HL-60 (cell line): ENCODE results near the gene ELAVL1.
"Not testable (repeated sequence)": the region's sequence is repeated elsewhere in the genome, so short reads cannot be mapped to it uniquely, and the experiment has no call there.

Experiments
- DNase-seq, 2 experiments: peaks; one replicate each; pipeline ENCODE4 v3.0.0-alpha.2; 2010 to 2020; ENCODE audit warnings: low read depth in 1 of 2, low spot score in 1 of 2
- H3K27ac ChIP-seq: fragments of 250-450 bp; sonication (Bioruptor Pico); replicated peaks from 2 replicates; pipeline ENCODE4 v1.5.1; 2020; ENCODE audit warnings: mild to moderate bottlenecking, moderate library complexity
- H3K27me3 ChIP-seq: fragments of 250-450 bp; sonication (Bioruptor Pico); 2 replicates; pipeline ENCODE4 v1.5.1; 2021; ENCODE audit warnings: mild to moderate bottlenecking, moderate library complexity; ENCODE audit not compliant: insufficient read depth, poor library complexity, severe bottlenecking
- H3K4me3 ChIP-seq: replicated peaks from 2 replicates; pipeline ENCODE4 v1.5.1; 2011; ENCODE audit warnings: mild to moderate bottlenecking, control low read depth, low read length; ENCODE audit not compliant: insufficient read depth
- CTCF ChIP-seq: IDR thresholded peaks from one replicate; pipeline ENCODE4 v1.5.1; 2011; ENCODE audit warnings: low read length, control low read depth, inconsistent platforms; ENCODE audit not compliant: insufficient read depth
- GABPA ChIP-seq: IDR thresholded peaks from 2 replicates; pipeline ENCODE4 v1.6.1; 2012; ENCODE audit warnings: low read depth
- POLR2AphosphoS5 ChIP-seq: IDR thresholded peaks from 2 replicates; pipeline ENCODE4 v1.6.1; 2012; ENCODE audit warnings: low read depth
- REST ChIP-seq: IDR thresholded peaks from 2 replicates; pipeline ENCODE4 v1.6.1; 2012; ENCODE audit warnings: low read depth; ENCODE audit not compliant: insufficient replicate concordance
- SPI1 ChIP-seq: IDR thresholded peaks from 2 replicates; pipeline ENCODE4 v1.6.1; 2012; ENCODE audit warnings: low read depth, mild to moderate bottlenecking, borderline replicate concordance

ELAVL1 gene

DNA sequence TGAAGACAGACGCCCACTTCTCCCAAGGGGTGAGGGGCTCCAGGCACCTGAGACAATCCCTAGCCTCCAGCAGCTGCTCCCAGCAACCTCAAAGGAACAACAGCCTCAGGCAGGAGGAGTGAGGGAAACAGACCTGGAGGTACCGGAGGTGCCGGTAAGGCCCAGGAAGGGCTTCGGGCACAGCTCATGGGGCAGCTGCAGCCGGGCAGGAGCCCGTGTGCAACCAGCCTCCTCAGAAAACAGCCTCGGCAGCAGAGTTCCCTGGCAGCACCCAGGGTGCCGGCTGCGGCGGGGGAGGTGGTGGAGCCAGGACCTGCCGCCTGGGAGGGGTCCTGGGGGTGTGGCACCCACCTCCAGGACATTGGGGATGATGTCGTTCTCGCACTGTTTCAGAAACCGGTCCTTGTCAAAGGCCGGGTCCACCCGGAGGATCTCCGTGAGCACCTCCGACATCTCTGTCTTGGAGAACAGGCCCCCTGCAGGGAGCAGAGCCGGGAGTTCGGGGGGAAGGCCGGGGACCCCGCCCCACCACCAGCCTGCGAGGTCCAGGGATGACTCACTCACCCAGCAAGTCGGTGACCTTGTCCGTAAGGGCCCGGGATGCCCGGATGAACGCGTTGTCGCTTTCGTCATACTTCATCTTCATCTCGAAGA is 73.0 kb downstream of the ELAVL1 start:
- TF ChIP-seq CTCF: no peak
- TF ChIP-seq POLR2AphosphoS5: no peak
- TF ChIP-seq GABPA: no peak
- no peak for TF ChIP-seq REST
- Histone ChIP-seq H3K27me3 (no peaks in the 10 kb centered on the region), H3K27ac (no peak overlapping the region), H3K4me3 (no peak overlapping the region)
- no peak for DNase-seq

GRCh38 chr19:7931221-7932061 is 74.0 kb downstream of the ELAVL1 start:
- Histone ChIP-seq H3K27ac (no peak overlapping the region), H3K27me3 (no peaks in the 10 kb centered on the region), H3K4me3 (no peak overlapping the region)
- TF ChIP-seq REST: no peak
- TF ChIP-seq POLR2AphosphoS5: no peak
- TF ChIP-seq CTCF: no peak
- no peak for TF ChIP-seq SPI1
- TF ChIP-seq GABPA: no peak
- no peak for DNase-seq

DNA sequence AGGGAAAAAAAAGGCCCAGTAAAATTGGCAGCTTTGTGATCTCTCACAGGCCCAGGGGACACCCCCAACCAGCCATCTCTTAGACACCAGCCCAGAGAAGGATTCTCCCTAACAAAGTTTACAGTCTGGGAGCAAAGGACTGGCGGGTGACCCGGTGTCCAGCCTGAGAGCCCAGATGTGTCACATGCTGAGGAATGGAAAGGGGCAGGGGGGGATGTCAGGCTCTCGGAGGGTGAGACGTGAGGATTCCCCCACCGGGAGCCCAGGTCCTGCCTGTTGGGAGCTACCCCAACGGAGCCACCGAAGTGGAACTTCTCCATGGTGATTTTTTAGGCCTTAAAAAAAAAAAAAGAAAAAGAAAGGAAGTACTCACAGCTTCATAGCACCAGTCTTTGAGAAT is 74.7 kb downstream of the ELAVL1 start:
- H3K27me3 ChIP-seq: no peaks in the 10 kb centered on the region
- no peak for DNase-seq
- TF ChIP-seq SPI1 (no peak), REST (no peak), CTCF (no peak), GABPA (no peak), POLR2AphosphoS5 (no peak)
- H3K4me3 ChIP-seq: no peak overlapping the region
- H3K27ac ChIP-seq: no peak overlapping the region

- DNase-seq, H3K27ac ChIP-seq, H3K27me3 ChIP-seq, H3K4me3 ChIP-seq: not testable (repeated sequence)
Observed at GRCh38 chr19:7930030-7930429, 75.4 kb downstream of the ELAVL1 start.
